ENCODE measurements around the gene VPS26A.

The VPS26A gene

DNA sequence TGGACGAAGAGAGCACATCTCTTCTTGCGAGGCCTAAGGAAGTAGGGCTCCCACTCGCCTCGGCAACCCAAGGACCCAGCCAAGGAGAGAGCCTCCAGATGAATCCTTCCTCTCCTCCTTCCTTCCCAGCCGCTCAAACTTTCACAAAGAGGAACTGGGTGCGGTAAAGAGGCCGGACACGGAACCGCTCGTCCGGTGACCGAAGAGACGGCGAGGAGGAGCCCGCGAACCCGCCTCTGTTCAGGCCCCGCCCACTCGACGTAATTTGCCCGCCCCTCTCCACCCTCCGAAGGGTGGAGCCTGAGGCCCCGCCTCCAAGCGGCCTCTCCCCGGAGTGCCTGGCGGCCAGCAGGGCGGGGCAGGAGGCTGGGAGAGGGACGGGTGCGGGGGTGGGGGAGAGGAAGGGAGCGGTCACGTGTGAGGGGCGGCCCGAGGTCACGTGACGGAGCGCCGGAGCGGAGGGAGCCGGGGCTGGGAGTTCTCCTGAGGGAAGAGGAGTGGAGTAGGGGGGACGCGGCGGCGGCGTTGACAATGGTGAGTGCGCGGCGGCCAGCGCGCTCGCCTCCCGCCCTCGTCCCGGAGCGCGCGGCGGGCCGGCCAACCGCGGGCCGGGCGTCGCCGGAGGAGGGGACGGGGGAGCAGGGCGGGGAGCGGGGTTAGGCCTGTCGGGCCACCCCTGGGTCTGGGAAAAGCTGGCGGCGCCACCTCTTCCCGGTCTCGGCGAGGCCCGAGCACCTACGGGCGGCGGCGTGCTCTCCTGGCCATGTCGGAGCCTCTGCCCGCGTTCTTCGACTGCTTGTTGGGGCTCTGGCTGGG is at the start of gene VPS26A:
Gene VPS26A, plus strand, starts transcription at position 432 of the 816 bp plus-strand sequence. Its CDS starts 100 bp downstream, at position 532.
- peak; percentile 96 for DNase-seq (ENCODE audit: low spot score)

- DNase-seq (ENCODE audit: low spot score): no peak
These were observed 49.4 kb upstream of the VPS26A start for GRCh38 chr10:69074532-69074931.

GRCh38 chr10:69075431-69075830 is 48.5 kb upstream of the VPS26A start:
- DNase-seq (ENCODE audit: low spot score): no peak

DNA sequence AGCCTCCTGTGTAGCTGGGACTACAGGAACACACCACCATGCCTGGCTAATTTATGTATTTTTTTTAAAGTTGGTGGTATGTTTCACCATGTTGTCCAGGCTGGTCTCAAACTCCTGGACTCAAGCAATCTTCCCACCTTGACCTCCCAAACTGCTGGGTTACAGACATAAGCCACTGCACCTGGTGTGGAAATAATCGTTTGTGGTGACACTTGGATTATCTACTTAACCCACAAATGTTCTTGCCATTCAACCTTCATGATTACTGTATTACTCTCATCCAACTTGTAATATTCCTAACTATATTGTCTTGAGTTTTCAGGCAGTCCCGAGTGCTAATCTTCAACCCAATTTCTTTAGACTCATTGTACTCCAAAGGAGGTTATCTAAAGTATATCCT is 45.7 kb upstream of the VPS26A start:
- DNase-seq (ENCODE audit: low spot score): no peak

DNA sequence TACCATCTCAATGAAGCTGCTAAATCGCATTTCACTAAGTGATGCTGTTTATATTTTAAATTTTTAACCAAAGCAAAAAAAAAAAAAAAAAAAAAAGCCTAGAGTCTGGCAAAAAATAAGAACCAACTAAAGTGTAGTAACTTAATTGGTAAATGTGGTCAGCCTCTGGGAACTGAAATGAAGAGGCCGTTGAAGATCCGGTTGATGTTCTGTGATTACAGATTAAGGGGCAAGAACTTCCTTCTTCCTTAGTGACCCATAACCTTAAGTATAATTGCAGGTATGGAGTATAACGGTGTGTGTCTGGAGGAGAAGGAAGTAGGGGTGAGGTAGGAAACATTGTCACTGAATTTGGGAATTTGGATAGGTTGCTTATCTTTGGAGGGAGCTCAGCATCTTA is 43.8 kb upstream of the VPS26A start:
- no peak for DNase-seq (ENCODE audit: low spot score)

- no peak for DNase-seq (ENCODE audit: low spot score)
These were observed 37.9 kb upstream of the VPS26A start for GRCh38 chr10:69086001-69086509.

GRCh38 chr10:69087590-69088470 is 36.1 kb upstream of the VPS26A start, which contains the start of gene SRGN:
Gene SRGN, plus strand, starts transcription at chr10:69088103. Its CDS starts 55 bp downstream, at chr10:69088158.
- DNase-seq (ENCODE audit: low spot score): no peak

DNA sequence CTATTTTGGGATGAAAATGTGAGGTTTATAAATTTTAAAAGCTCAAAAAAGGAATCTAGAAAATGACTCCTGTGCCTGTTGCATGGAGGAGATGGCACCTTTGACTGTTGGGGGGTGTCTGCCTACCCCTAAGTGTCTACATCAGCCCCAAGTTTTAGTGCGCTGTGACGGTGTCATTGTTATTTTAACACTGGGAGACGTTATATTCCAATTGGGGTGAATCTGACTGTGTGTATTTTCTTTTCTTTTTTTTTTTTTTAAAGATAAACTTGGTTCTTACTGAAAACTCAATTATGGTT is 35.6 kb upstream of the VPS26A start:
- DNase-seq (ENCODE audit: low spot score): no peak

DNA sequence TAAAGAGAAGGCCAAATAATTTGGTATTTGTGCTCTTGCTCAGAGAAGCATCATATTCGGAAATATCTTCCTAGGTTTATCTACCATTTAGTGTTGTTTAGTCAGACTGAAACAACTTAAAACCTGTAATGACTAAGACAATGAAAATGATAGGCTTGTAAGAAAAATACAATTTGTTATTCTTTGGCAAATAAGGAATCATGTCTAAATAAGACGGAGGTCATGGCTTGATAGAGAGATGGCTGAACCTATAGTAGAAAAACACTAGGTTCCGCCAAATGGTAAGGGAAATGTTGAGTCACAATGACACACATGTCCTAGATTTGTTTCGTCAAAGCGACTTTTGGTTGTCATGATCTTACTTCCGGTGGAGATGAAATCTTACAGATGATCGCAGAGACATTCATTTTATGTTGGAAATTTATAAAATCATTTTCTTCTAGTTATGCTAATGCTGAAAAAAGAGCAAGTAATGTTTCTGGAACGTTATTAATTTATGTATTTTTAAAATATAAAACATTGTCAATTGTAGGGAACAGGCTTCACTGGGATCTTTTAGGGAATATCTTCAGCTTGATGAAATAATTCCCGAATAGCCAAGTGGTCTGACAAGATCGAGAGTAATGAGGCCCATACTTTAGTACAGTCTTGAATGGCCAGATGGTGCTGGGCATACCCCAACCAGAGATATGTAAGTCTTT is 35.0 kb upstream of the VPS26A start:
- DNase-seq (ENCODE audit: low spot score): no peak

DNA sequence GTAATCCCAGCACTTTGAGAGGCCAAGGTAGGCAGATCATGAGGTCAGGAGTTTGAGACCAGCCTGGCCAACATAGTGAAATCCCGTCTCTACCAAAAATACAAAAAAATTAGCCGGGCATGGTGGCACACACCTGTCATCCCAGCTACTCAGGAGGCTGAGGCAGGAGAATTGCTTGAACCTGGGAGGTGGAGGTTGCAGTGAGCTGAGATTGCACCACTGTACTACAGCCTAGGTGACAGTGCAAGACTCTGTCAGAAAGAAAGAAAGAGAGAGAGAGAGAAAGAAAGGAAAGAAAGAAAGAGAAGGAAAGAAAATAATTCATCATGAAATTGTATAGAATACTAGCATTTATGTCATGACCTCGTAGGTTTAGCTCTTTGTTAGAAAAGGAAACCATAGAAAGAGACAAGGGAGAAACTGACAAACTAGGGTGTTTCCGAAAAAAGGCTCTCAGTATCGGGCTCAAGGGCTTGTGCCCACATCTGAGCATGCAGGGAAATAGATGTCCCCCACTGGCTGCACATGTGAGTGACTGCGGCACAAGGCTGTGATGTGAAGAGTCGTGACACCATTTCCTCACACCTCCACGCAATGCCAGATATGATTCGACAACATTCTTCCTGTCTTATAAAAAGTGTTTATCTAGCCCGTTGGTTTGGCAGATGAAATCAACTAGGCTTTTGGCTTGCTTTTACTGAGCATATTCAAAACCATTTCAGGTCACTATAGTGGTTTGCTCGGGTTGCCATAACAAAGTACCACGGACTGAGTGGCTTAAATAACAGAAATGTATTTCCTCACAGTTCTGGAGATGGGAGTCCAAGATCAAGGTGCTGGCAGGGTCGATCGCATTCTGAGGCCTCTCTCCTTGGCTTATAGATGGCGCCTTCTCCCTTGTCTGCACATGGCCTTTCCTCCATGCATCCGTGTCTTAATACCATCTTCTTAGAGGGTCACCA is 34.1 kb upstream of the VPS26A start:
- no peak for DNase-seq (ENCODE audit: low spot score)

GRCh38 chr10:69090685-69091084 is 33.3 kb upstream of the VPS26A start:
- no peak for DNase-seq (ENCODE audit: low spot score)

- DNase-seq (ENCODE audit: low spot score): no peak
These were observed 32.8 kb upstream of the VPS26A start for GRCh38 chr10:69091143-69091651.

- peak; percentile 73 for DNase-seq (ENCODE audit: low spot score)
These were observed 30.8 kb upstream of the VPS26A start for GRCh38 chr10:69092959-69093850.

- DNase-seq (ENCODE audit: low spot score): peak; percentile 16
These were observed 30.0 kb upstream of the VPS26A start for GRCh38 chr10:69093933-69094332.

DNA sequence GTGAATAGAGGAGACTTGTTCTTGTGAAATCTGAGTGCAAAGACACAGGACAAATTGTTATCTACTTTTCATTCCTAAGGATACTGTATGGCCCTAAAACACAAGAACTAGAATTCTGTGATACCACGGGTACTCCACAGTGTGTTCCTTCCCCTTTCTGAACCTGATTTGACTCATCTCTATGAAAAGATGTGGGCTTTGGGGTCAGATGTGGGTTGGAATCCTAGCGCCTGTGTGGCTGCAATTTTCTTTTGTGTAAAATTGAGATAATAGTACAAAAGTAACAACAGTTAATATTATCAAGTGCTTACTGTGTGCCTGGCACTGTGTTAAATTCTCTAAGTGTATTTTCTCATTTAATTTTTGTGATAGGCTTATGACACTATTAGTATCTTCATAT is 27.9 kb upstream of the VPS26A start:
- DNase-seq (ENCODE audit: low spot score): no peak

- DNase-seq (ENCODE audit: low spot score): no peak
These were observed 26.2 kb upstream of the VPS26A start for GRCh38 chr10:69097729-69098128.

DNA sequence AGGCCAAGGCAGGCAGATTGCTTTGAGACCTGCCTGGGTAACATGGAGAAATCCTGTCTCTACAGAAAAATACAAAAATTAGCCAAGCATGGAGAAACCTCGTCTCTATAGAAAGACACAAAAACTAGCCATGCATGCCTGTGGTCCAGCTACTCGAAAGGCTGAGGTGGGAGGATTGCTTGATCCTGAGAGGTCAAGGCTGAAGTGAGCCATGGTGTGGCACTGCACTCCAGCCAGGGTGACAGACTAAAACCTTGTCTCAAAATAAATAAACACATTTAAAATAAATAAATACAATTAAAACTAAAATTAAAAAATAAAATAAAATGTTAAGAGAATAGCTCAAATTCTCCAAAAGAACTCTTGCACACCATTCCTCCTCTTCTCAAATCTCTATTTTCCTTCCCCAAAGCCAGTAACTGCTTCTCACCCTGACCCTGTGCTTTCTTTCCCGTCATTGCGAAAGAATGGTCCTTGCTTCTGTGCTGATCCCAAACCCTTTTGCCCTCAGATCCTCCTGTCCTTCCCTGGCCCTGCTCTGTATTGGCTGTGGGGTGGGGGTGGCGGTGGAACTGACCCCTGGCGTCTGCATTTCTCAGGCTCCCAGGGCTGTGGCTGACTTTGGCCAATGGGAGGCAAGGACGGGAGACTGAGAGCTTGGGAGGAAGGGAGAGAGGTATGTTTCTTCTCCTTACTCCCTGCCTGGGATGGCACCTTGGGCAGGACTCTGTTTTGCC is 23.7 kb upstream of the VPS26A start:
- DNase-seq (ENCODE audit: low spot score): no peak

DNA sequence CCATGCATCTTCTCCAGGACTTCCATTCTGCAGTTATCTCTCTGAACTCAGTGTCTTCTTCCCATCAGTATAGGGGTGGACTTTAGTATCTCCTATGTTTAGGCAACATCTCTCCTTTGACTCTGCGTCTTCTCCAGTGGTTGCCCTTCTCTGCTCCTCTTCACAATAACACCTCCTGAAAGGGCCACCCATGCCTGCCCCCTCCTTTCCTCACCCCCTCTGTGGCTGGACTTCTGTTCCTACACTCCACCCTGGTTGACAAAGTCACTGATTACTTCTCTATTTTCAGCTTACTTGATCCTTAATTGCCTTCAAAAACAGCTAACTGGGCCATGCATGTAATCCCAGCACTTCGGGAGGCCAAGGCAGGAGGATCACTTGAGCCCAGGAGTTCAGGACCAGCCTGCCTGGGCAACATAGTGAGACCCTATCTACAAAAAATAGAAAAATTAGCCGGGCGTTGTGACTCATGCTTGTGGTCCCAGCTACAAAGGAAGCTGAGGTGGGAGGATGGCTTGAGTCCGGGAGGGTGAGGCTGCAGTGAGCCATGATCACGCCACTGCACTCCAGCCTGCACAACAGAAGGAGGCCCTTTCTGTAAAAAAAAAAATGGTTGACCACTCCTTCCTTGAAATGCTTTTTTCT is 22.4 kb upstream of the VPS26A start:
- DNase-seq (ENCODE audit: low spot score): peak; percentile 28

- DNase-seq (ENCODE audit: low spot score): no peak
These were observed 21.5 kb upstream of the VPS26A start for GRCh38 chr10:69102440-69102839.

All from SW480 (cell line).